SKM-1 treated with dmso at 0.1 percent for 144 hours (cell line): ENCODE measurements around the gene SCYGR7.
"Not testable (repeated sequence)": the region's sequence is repeated elsewhere in the genome, so short reads cannot be mapped to it uniquely, and the experiment has no call there.

ENCODE experiments used
- DNase-seq: peaks from one replicate; lab custom pipeline; 2025; ENCODE audit not compliant: unreplicated experiment; lab: John Stamatoyannopoulos, UW

The SCYGR7 gene

GRCh38 chr2:227756261-227756660 is 28.1 kb downstream of the SCYGR7 start:
- DNase-seq = not testable (repeated sequence)

DNA sequence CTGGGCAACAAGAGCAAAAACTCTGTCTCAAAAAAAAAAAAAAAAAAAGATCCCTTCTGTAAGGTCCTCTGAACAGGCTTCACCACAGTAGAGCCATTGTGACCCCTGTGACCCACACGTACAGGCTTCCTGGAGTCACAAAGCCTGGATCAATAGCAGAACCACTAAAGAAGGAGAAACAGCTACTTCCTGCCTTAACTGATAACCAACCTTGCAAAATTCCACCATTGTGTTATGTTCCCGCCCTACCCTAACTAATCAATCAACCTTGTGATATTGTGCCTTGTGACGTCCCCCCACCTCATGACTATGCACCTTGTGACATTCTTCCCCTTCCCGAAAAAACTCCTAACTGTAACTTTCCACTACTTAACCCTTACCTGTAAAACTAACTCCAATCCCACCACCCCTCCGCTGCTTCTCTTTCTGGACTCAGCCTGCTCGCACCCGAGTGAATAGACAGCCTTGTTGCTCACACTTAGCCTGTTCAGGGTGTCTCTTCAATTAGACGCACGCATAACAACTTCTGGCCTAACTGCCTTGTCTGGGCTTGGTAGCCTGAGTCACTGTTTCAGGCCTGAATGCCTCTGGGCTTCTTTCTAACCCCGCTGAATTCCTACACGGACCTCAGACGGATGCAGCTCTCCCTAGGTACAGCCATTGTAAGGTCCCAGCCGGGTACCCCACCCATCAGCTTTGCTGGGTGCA is 31.4 kb downstream of the SCYGR7 start:
- peak; percentile 24 for DNase-seq

DNA sequence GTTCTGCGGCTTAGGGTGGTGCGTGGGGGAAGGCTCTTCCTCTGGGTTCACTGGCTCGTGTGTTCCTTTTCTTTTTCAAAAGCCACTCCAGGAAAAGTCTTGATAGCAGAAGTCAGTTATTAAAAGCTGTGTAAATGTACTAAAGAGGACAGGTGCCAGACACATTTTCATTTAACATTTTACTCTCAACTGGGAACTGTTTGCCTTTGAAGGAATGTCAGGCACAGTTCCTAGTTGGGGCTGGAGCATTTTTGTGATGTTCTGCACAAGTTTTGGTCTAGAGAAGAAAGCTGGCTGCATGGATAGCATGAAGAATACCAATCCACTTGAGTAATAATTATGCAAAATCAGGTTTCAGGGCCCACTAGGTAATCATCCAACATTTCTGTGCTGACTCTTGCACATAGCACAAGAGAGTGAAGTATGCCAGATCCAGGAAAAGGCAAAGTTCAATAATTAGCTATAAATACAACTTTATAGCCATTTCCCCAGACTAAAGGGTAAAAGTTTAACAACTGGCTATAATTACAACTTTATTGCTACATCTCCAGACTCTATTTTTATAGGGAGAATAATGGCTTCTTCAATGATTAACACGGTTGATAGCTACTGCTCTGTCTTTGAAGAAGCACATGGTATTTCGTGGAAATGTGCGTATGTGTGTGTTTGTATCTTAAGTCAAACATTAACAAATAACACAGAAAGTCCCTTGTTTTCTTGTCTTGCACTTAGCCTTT is 33.8 kb downstream of the SCYGR7 start:
- no peak for DNase-seq

DNA sequence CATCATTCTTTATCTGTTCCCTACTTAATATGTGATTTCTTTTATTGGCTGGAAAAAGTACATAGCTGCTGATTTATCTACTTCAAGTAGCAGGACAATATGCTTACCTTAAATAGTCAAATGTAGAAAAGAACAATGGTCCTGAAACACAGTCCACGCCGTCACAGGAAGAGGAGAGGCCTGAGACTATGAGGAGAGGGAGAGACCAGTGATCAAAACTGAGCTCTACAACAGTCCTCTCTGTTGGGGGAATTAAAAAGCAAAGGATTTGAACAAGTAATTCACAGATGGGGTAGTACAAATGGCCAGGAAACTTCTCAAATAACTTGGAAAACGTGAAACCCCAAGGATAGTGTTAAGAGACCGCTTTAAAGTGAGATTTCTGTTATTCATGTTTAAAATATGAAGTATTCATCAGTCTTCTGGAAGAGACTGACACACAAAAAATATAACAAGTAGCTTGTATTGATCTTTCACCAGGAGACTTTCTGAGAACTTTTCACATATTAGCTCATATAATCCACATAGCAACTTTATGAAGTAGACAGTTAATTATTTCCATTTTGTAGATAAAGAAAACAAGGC is 37.7 kb downstream of the SCYGR7 start:
- DNase-seq = no peak

- DNase-seq = peak; percentile 50
Observed at GRCh38 chr2:227766373-227766883, 38.3 kb downstream of the SCYGR7 start.

DNA sequence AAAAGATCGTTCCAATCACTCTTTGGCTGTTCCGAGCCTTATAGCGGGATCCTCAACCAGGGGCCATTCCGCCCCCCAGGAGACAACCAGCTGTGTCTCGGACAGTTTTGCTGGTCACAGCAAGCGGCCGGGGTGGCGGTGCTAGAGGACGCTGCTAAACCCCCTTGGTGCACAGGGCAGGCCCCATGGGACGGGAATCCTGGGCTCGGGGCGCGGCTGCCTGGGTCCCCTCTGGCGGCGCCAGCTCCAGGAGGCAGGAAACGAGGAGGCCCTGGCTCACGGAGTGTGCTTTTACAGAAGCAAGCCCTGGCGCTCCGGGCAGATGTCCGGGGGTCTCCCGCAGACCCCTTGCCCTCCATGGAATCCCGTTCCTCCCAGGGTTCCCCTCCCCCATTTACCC is 39.7 kb downstream of the SCYGR7 start:
- no peak for DNase-seq

DNA sequence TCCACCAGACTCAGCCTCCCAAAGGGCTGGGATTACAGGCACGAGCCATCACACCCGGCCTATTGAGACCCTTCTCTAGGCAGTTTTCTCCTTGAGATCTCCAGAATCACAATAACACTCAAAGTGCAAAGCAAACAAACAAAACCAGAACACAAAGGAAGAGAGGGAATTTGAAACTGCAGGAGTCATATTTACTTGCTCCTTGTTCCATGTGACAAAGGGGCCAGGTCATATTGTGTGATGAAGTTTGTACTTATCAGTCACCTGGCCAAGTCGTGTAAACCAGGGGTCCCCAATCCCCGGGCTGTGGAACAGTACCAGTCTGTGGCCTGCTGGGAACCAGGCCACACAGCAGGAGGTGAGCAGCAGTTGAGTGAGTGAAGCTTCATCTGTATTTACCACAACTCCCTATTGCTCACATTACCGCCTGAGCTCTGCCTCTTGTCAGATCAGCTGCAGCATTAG is 44.1 kb downstream of the SCYGR7 start:
- no peak for DNase-seq

- no peak for DNase-seq
Observed at GRCh38 chr2:227772932-227773331, 44.8 kb downstream of the SCYGR7 start.

GRCh38 chr2:227774011-227774624 is 46.0 kb downstream of the SCYGR7 start:
- DNase-seq = peak; percentile 33

DNA sequence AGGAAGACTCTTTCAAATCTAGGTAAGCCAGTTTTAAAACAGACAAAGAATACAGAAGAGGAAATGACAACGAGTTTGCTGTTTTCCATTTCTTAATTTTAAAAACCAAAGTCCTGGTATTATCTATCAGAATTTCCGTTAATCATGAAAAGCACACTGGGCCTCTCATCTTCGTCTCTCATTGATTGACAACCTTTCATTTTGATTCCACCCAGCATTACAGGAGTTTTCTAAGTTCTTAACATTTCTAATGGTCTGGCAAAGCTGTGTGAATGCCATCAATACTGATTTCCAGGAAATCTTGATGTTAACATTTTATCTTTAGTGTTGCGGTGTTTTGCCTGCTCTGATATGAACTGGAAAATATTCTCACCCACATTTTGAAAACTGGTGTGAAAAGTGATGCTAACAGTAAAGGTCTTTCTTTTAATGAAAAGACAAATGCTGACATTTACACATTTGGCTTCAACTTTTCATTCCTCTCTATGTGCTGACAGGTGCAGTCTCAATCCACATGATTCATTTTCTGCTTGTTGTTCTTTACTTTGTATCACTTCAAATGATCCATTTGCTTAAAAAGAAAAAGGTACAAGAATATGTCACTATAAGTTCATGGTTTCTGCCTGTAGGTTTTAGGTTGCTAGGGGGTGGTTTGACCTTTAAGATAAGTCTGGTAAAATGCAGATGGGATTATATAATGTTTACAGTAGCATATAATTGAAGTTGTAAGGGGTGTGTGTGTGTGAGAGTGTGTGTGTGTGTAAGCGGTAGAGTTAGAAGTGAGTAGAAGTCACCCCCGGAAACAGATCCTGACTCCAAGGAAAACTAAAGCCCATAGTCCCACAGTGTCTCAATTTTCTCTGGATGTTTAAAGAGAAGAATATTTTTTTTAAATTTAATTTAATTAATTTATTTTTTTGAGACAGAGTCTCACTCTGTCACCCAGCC is 47.0 kb downstream of the SCYGR7 start:
- DNase-seq = no peak
